ENCODE results near the gene NLK. TPM values are rescaled to one million over a fixed set of nuclear protein-coding genes. Genes with fewer than 3 reads are reported as not detected.

Gene NLK
- total RNA-seq, 1 donor from 2014 or later, result 22.6 TPM

Other genes starting within 250 kb of the NLK start
- 0.55 TPM for gene NOS2, start 242.1 kb upstream of the NLK start, total RNA-seq
- 9.0 TPM for gene LYRM9, start 149.3 kb upstream of the NLK start, total RNA-seq